ENCODE measurements around the gene ASIC1. TPM values are rescaled to one million over a fixed set of nuclear protein-coding genes. Genes with fewer than 3 reads are reported as not detected.

ASIC1 gene
- total and polyA plus RNA-seq, 2 of the 13 experiments (the other 11 are each of a cell fraction or from before 2014, with no cell fraction given) = 0.44 to 1.5 TPM

GRCh38 chr12:50111693-50112455, 54.5 kb downstream of the ASIC1 start, which contains the start of gene COX14 (continued):
- 0 out of 2 replicates have a peak, but pooled peaks have one; percentile 65 for TF ChIP-seq ZHX1 (CRISPR knock-in tag; IDR thresholded peaks at IDR 0.05; ENCODE audit: low read depth)
- no peak for TF ChIP-seq SSRP1 (CRISPR knock-in tag; IDR thresholded peaks at IDR 0.05)
- no peak; the same call in 1 of the 2 replicates for TF ChIP-seq GMEB2 (CRISPR knock-in tag; IDR thresholded peaks at IDR 0.05; ENCODE audit: low read depth)
- 0 out of 2 replicates have a peak, but pooled peaks have one; percentile 15 for TF ChIP-seq ZKSCAN8 (CRISPR knock-in tag; IDR thresholded peaks at IDR 0.05; ENCODE audit: borderline replicate concordance)
- TF ChIP-seq ZNF563 (CRISPR knock-in tag; IDR thresholded peaks at IDR 0.05) = peak; percentile 89; the same call in 1 of the 2 replicates
- TF ChIP-seq ZBTB10 (CRISPR knock-in tag; IDR thresholded peaks at IDR 0.05; ENCODE audit: borderline replicate concordance) = no peak
- no peak; the same call in 1 of the 2 replicates for TF ChIP-seq ZNF674 (CRISPR knock-in tag; IDR thresholded peaks at IDR 0.05; ENCODE audit: low read depth)
- TF ChIP-seq SRY (CRISPR knock-in tag; IDR thresholded peaks at IDR 0.05) = no peak
- TF ChIP-seq POLR2AphosphoS5 (IDR thresholded peaks at IDR 0.05; ENCODE audit: low read depth, low read length) = peak; percentile 76
- peak; percentile 98 for TF ChIP-seq ATF1 (CRISPR knock-in tag; IDR thresholded peaks at IDR 0.05)
- peak; percentile 68; the same call in 1 of the 2 replicates for TF ChIP-seq ZSCAN20 (CRISPR knock-in tag; IDR thresholded peaks at IDR 0.05; ENCODE audit: borderline replicate concordance)
- TF ChIP-seq IKZF1 (IDR thresholded peaks at IDR 0.05) = no peak
- TF ChIP-seq HOXA9 (CRISPR knock-in tag; IDR thresholded peaks at IDR 0.05; ENCODE audit: borderline replicate concordance) = no peak
- TF ChIP-seq ZNF335 (CRISPR knock-in tag; IDR thresholded peaks at IDR 0.05) = peak; percentile 42; the same call in 1 of the 2 replicates
- peak; percentile 57; the same call in 1 of the 2 replicates for TF ChIP-seq TFDP1 (CRISPR knock-in tag; IDR thresholded peaks at IDR 0.05; ENCODE audit: borderline replicate concordance)
- peak; percentile 74 for TF ChIP-seq PBX2 (CRISPR knock-in tag; IDR thresholded peaks at IDR 0.05)
- TF ChIP-seq ZBTB33 (CRISPR knock-in tag; IDR thresholded peaks at IDR 0.05) = no peak

All from HepG2 (cell line).